ENCODE data around the gene TCF7L1.
A peak's percentile ranks its signal among the peaks of the same experiment; 100 is the strongest.

Gene TCF7L1

DNA sequence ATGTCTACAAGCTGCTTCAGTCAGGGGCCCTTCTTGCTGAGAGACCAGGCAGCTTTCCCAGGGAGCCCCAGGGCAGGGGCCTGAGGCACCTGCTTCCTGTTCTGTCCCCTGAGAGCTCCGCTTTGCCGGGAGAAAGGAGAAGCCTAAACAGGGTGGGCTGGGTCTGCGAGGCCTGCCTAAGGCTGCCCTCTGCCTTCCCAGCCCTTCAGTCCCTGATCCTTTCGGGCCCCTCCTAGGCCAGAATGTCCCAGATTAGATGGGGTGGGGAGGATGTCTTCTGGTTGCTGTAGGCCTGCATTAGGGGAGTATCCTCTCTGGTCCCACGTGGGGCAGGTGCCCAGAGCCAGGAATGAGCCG, 122.2 kb downstream of the TCF7L1 start:
- DNase-seq (ENCODE audit: low spot score): no peak

- DNase-seq (ENCODE audit: low spot score): no peak
Observed at GRCh38 chr2:85255813-85256594, 122.8 kb downstream of the TCF7L1 start.

- DNase-seq (ENCODE audit: low spot score): no peak
Observed at GRCh38 chr2:85257359-85257969, 124.3 kb downstream of the TCF7L1 start.

- no peak for DNase-seq (ENCODE audit: low spot score)
Observed at GRCh38 chr2:85257970-85258605, 124.9 kb downstream of the TCF7L1 start.

GRCh38 chr2:85259101-85259590, 126.0 kb downstream of the TCF7L1 start:
- no peak for DNase-seq (ENCODE audit: low spot score)

- DNase-seq (ENCODE audit: low spot score): no peak
Observed at GRCh38 chr2:85259879-85260278, 126.7 kb downstream of the TCF7L1 start.

DNA sequence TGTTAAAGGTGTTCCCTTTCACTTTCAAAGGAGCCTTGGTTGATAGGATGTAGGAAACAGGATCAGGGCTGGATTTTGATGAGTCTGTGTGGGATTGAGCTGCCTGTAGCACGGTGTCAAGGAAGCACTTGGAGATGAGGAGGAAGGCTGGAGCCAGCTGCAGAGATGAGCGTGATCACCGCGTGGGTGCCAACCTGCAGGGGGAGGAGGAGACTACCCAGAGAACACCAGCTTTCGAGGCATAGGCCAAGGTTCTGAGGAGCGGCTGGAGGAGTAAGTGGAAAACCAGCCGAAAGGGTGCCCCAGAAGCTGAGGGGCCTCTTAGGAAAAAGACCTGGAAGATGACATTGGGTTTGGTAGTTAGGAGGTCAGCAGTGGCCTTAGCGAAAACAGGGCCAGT, 130.4 kb downstream of the TCF7L1 start:
- DNase-seq (ENCODE audit: low spot score): no peak

DNA sequence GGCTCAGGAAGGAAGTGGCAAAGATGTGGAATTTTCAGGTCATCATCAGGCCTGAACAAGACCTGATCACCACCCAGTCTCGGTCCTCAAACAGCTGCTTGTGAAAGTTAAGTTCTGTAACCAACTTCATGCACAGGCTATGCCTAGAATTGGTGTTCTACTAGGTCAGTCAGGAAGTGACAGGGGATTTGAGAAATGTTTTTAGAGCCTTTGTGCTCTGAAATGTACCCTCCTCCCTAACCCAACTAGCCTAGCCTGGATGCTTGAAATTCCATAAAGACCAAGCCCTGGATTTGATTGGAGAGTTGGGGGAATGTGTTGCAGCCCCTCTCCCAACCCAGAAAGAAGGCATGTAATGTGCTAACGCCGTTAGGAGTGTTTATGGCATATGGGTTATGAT, 131.3 kb downstream of the TCF7L1 start:
- DNase-seq (ENCODE audit: low spot score): no peak

- no peak for DNase-seq (ENCODE audit: low spot score)
Observed at GRCh38 chr2:85265304-85265703, 132.1 kb downstream of the TCF7L1 start.

DNA sequence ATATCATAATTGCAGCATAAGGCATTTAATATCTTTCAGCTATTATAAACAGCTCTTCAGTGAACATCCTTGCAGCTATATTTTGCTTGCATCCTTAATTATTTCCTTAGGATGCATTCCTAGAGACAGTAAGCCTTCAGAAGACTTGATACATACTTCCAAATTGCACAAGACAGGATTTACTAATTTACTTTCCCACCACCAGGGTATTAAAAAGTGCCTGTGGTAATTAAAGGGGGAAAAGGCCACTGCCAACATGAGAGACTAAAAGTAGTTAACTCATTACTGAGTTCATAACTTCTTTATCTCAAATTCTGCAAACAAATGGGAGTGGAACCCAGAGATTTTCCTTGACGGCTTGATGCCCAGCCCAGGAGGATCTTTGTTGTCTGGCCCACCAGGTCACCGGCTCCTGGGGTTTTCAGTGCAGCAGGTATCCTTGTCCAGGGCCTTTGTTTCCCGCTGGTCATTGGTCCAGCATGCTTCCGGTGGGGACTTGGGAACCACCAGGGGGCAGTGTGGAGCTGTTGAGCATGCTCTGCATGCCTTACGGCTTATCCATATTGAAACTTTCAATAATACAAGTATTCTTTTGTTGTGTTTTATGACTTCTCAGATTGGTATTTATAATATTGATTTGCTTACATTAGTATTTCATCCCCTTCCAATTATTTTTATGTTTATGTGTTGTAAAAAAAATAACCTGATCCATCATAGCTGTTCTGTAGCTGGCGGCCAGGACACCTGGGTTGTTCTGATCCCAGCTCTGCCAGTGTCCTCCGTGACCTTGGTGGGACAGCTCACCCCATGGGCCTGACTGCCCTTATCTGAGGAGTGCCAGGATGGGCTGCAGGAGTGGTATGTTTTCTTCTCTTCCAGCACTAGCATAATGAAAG, 133.2 kb downstream of the TCF7L1 start:
- DNase-seq (ENCODE audit: low spot score): peak; percentile 62

DNA sequence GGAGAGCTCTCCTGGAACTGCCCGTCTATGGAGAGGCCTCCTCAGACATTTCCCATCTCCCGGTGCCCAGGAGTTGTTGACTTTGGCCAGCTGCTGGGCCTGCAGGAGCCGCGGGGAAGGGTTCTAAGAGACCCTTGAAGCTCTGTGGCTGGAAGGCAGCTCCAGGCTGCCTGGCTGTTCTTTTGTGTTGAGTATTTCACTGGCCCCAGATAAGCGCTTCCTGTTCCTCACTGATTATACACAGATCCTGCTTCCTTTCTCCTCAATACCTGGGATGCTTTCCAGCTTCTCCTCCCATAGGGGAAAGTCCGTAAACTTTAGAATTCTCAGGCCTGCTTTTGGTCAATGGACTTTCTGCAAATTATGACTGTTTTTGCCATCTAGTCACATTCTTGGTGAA, 136.8 kb downstream of the TCF7L1 start:
- DNase-seq (ENCODE audit: low spot score): no peak

- no peak for DNase-seq (ENCODE audit: low spot score)
Observed at GRCh38 chr2:85272357-85272756, 139.2 kb downstream of the TCF7L1 start.

DNA sequence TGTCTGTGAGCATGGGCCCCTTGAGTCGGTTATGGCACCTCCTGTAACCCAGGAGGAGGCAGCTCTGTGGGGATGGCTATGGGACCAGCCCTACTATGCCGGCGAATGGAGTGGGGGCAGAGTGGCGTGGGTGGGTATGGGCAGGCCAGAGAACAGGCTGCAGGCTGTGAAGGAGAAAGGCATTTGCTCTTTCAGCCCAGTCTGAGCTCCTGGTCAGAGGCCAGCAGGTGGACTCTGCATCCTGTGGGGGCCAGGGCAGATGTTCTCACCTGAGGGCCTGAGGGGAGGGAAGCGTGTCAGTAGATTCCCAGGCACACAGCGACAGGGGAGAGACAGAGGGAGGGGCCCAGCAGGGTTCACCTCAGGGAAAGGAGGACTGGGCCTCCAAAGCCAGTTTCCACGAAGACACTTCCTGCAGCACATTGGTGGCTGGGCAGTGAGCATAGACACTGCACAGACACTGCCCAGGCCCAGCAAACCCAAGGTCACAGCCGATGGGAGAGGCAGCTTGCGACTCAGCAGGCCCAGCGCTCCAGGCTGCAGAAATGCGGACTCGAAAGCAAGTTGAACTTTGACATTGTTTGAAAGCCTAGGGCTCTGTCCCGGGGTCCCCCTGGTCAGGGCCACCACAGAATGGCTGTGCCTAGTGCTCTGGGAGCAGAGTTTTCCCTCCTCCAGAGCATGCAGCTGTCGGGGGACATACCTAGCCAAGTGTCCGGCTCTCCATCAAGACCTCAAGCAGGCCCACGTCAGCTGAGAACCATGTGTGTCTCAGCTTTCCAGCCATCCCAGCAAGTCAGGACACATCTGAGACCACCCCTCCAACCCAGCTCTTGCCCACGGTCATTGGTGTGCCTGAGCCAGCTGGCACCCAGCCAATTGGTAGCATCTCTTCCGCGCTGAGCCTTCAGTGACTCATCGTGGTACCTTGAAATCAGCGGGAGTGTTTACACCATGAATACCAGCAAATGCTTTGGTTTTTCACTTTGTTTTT, 140.8 kb downstream of the TCF7L1 start:
- DNase-seq (ENCODE audit: low spot score): no peak

DNA sequence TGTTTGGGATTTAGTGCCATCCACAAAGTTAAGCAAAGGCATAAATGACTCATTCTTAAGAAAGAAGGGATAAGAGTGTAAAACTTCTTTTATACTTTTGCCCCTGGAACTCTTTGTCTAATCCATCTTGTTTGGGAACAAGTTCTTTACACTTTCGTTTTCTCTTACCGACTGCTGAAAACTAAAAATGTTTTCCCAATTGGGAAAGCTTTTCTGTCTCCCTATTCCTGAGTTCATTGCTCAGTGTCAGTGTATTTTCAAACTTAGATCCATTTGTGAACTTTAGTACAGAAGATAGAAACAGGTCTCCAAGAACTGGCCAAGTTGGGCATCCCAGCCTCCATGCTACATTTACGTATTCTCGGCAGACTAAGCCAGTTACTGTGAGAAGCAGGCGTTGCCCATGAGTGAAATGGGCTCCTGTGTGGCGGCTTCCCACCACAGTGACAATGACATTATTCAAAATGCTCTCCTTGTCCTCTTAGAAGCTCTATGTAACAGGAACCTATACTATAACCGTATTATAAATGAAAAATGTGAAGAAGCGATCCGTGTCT, 142.9 kb downstream of the TCF7L1 start:
- DNase-seq (ENCODE audit: low spot score): no peak

DNA sequence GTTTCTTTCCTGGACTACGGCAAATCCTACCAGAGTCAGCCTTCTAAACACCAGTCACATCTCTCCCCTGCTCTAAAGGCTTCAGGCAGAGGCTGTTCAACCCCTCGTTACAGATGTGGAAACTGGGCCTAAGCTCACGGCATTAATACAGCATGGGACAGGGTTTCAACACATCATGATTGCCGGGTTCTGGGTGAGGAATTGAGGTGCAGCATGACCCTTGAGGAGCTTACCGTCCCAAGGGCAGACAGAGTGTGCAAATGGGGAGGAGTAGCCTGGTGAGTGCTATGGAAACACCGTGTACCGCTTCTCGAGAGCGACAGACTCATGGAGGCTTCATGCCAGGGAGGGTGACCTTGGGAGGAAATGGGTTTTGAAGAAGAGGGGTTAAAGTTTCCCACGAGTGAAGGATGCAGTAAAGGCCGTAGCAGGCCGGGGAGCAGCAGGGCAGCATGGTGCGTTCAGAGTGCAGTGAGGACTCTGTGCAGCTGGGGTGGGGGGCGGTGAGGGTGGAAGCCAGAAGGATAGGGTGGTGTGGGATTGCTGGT, 143.5 kb downstream of the TCF7L1 start:
- no peak for DNase-seq (ENCODE audit: low spot score)

- DNase-seq (ENCODE audit: low spot score): no peak
Observed at GRCh38 chr2:85277416-85278158, 144.4 kb downstream of the TCF7L1 start.

GRCh38 chr2:85278361-85278760, 145.2 kb downstream of the TCF7L1 start:
- no peak for DNase-seq (ENCODE audit: low spot score)

DNA sequence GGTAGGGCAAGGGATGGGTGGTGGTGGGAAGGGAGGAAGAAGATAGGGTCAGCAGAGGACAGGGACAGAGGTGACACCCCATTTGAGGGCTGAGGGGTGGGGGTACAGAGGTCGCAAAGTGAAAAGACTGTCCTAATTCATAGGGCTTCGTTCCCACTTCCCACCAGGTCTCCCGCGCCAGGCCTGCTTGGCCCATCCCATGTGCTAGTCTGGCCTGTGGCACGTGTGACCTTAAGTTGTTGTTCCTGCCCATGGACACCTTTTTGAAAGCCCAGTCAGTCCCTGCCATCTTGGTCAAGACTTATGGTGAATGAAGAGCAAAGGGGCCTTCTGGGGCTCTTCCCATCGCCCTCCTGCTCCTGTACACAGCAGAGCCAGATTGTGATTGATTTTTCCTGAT, 148.4 kb downstream of the TCF7L1 start:
- no peak for DNase-seq (ENCODE audit: low spot score)

- no peak for DNase-seq (ENCODE audit: low spot score)
Observed at GRCh38 chr2:85282914-85283313, 149.7 kb downstream of the TCF7L1 start.

- DNase-seq (ENCODE audit: low spot score): no peak
Observed at GRCh38 chr2:85283641-85284040, 150.4 kb downstream of the TCF7L1 start.
